Progenitor cell of endocrine pancreas (in vitro differentiated cells): ENCODE measurements around the gene USHBP1. TPM values are rescaled to one million over a fixed set of nuclear protein-coding genes. Genes with fewer than 3 reads are reported as not detected.
"Not testable (repeated sequence)": the region's sequence is repeated elsewhere in the genome, so short reads cannot be mapped to it uniquely, and the experiment has no call there.

Experiments used
- DNase-seq: peaks from one replicate; pipeline ENCODE4 v3.0.0; 2021; ENCODE audit warnings: low spot score; ENCODE audit not compliant: unreplicated experiment
- H3K27ac Mint-ChIP-seq: 2 replicates; pipeline ENCODE4 v1.8.0; 2021; ENCODE audit warnings: mild to moderate bottlenecking, moderate library complexity, mixed read lengths
- H3K27me3 Mint-ChIP-seq: 2 replicates; pipeline ENCODE4 v1.8.0; 2021; ENCODE audit warnings: mixed read lengths
- H3K36me3 Mint-ChIP-seq: 2 replicates; pipeline ENCODE4 v1.8.0; 2022; ENCODE audit warnings: mixed read lengths; ENCODE audit not compliant: insufficient read depth
- H3K4me1 Mint-ChIP-seq: 2 replicates; pipeline ENCODE4 v1.8.0; 2021; ENCODE audit warnings: low read depth, mixed read lengths
- H3K4me3 Mint-ChIP-seq: 2 replicates; pipeline ENCODE4 v1.8.0; 2021; ENCODE audit warnings: low read depth, mild to moderate bottlenecking, moderate library complexity, mixed read lengths
- H3K9me3 Mint-ChIP-seq: 2 replicates; pipeline ENCODE4 v1.8.0; 2021; ENCODE audit warnings: low read depth, mixed read lengths
- CTCF ChIP-seq: fragments of 200-600 bp; sonication (generic); IDR thresholded peaks from one replicate; pipeline ENCODE4 v1.5.0; 2021; ENCODE audit warnings: antibody characterized with exemption, mild to moderate bottlenecking; ENCODE audit not compliant: unreplicated experiment
- total RNA-seq: library from RNA; stranded (reverse); gene quantifications from 2 replicates; pipeline ENCODE4 v1.2.1, GENCODE V29; 2021

The USHBP1 gene
- total RNA-seq, 1 donor from 2014 or later, result 0.38 TPM

DNA sequence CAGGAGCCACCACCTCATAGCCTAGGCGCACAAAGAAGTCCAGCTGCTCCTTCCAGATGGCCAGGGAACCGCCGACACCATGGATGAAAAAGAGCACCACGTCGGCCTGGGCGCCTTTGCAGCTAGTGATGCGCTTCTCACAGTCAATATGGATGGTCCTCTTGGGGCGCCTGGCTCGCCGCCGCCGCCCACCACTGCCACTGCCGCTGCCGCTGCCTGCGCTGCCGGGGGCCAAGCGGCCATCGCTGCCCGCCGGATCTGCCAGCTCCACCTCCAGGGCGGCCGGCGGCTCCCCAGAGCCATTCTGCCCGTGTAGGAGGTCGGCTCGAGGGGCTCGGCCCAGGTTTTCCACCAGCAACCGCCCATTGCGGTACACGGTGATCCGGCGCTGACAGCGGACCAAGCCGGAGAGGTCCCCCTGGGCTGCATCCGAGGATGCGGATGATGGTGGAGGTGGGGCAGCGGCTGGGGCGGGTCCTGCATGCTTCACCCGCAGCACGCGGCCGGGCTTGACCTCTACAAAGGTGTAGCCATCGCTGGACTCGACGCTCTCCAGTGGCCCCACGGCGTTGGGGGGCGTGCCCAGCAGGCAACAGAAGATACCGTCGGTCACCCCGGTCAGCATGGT lies 36.6 kb upstream of the USHBP1 start:
- no peak overlapping the region for H3K4me3 Mint-ChIP-seq
- H3K9me3 Mint-ChIP-seq, result no peaks in the 10 kb centered on the region
- H3K27ac Mint-ChIP-seq, result no peak overlapping the region
- peaks cover 8% of the 10 kb centered on the region for H3K4me1 Mint-ChIP-seq
- no peak for DNase-seq
- no peaks in the 10 kb centered on the region for H3K27me3 Mint-ChIP-seq
- H3K36me3 Mint-ChIP-seq, result peaks cover 10% of the 10 kb centered on the region
- TF ChIP-seq CTCF, result no peak

GRCh38 chr19:17296976-17297375 lies 32.4 kb upstream of the USHBP1 start:
- no peak overlapping the region for H3K27ac Mint-ChIP-seq
- H3K4me3 Mint-ChIP-seq, result no peak overlapping the region
- TF ChIP-seq CTCF, result no peak
- peaks cover 15% of the 10 kb centered on the region for H3K36me3 Mint-ChIP-seq
- no peaks in the 10 kb centered on the region for H3K9me3 Mint-ChIP-seq
- no peak for DNase-seq
- H3K4me1 Mint-ChIP-seq, result peaks cover under 1% of the 10 kb centered on the region
- no peaks in the 10 kb centered on the region for H3K27me3 Mint-ChIP-seq

GRCh38 chr19:17296273-17296672 lies 31.7 kb upstream of the USHBP1 start:
- H3K36me3 Mint-ChIP-seq, result peaks cover 15% of the 10 kb centered on the region
- no peak for DNase-seq
- no peak for TF ChIP-seq CTCF
- no peaks in the 10 kb centered on the region for H3K4me1 Mint-ChIP-seq
- H3K27me3 Mint-ChIP-seq, result no peaks in the 10 kb centered on the region
- H3K9me3 Mint-ChIP-seq, result no peaks in the 10 kb centered on the region
- no peak overlapping the region for H3K4me3 Mint-ChIP-seq
- no peak overlapping the region for H3K27ac Mint-ChIP-seq

- not testable (repeated sequence) for H3K27ac Mint-ChIP-seq, DNase-seq, H3K27me3 Mint-ChIP-seq, H3K4me3 Mint-ChIP-seq, H3K9me3 Mint-ChIP-seq, H3K4me1 Mint-ChIP-seq
- peaks cover 15% of the 10 kb centered on the region for H3K36me3 Mint-ChIP-seq
These were observed 31.0 kb upstream of the USHBP1 start for GRCh38 chr19:17295551-17295950.

GRCh38 chr19:17294051-17294891 lies 29.7 kb upstream of the USHBP1 start:
- H3K27me3 Mint-ChIP-seq, result no peaks in the 10 kb centered on the region
- no peak overlapping the region for H3K27ac Mint-ChIP-seq
- peaks cover 15% of the 10 kb centered on the region for H3K36me3 Mint-ChIP-seq
- no peak overlapping the region for H3K4me3 Mint-ChIP-seq
- no peak for TF ChIP-seq CTCF
- no peak for DNase-seq
- no peaks in the 10 kb centered on the region for H3K9me3 Mint-ChIP-seq
- H3K4me1 Mint-ChIP-seq, result no peaks in the 10 kb centered on the region
